Measurements from ENCODE around the gene UNC79. TPM values are rescaled to one million over a fixed set of nuclear protein-coding genes. Genes with fewer than 3 reads are reported as not detected.

The UNC79 gene
- total and polyA plus RNA-seq, 7 experiments from 2014 or later, result 0.05 to 0.15 (median 0.08) TPM; not detected in 3

DNA sequence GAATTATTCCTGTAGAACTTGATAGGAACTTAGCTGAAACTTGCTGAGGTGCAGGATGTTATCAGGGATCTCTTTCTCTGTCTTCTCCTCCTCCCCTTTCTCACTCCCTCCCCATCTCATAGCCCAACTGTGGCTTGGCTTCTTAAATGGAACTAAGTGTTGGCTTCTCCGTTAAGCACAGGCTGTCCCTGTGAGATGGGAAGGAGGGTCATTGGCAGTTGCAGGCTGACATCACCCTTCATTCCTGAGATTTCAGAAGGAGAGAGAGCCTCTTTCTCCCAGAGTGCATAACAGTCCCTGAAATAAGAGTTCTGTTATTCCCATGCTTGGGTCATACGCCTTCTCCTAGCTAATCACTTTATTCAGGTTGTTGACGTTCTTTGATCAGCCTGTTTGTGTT, 162.0 kb downstream of the UNC79 start:
- Mint-ChIP-seq H3K36me3 (no peaks in the 10 kb centered on the region), H3K4me1 (no peaks in the 10 kb centered on the region), H3K27ac (no peak overlapping the region), H3K9me3 (peaks cover 0 to 2% (median 0%) of the 10 kb centered on the region in 11 donors), H3K4me3 (no peak overlapping the region), H3K27me3 (peaks cover 2 to 32% (median 26%) of the 10 kb centered on the region in 5 donors)
- H3K4me3 ChIP-seq (ENCODE audit: low read length), result no peak overlapping the region
- no peak for ATAC-seq
- H3K4me1 ChIP-seq (ENCODE audit: control insufficient read depth in 2 of 2, insufficient read depth in 2 of 2, low read length in 2 of 2), result no peaks in the 10 kb centered on the region
- no peak for DNase-seq
- intact Hi-C loops (cut with micrococcal nuclease), result no loop called here
- H3K27ac ChIP-seq (ENCODE audit: low read depth, low read length), result no peak overlapping the region
- CTCF ChIA-PET, result no interaction called here
- no peaks in the 10 kb centered on the region for H3K27me3 ChIP-seq (ENCODE audit: control insufficient read depth in 2 of 2, insufficient read depth in 2 of 2, low read length in 2 of 2)
- POLR2A ChIA-PET, result no interaction called here
- H3K36me3 ChIP-seq (ENCODE audit: control insufficient read depth in 2 of 3, insufficient read depth in 3 of 3, low read length in 3 of 3), result no peaks in the 10 kb centered on the region
- H3K9me3 ChIP-seq (ENCODE audit: control insufficient read depth in 2 of 3, low read length in 3 of 3), result no peaks in the 10 kb centered on the region

DNA sequence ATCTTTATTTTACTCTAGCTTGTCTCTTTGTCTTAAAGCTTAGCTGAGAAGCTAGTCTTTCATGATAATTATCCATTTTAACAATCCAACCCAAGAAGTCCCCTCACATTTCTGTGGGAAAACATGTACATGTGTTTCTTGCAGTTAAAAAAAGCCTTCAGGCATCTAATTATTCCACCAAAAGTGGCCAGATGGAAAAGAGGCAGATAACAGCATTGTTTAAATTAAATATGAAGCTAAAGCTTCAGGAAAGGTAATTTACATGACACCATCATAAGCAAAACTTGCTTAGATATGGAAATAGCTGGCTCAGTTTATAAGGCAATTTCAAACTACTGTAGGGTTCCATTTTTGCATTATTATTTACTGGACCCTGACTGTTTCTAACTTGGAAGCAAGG, 175.4 kb downstream of the UNC79 start:
- no peaks in the 10 kb centered on the region for H3K4me1 Mint-ChIP-seq
- no peak for ATAC-seq

DNA sequence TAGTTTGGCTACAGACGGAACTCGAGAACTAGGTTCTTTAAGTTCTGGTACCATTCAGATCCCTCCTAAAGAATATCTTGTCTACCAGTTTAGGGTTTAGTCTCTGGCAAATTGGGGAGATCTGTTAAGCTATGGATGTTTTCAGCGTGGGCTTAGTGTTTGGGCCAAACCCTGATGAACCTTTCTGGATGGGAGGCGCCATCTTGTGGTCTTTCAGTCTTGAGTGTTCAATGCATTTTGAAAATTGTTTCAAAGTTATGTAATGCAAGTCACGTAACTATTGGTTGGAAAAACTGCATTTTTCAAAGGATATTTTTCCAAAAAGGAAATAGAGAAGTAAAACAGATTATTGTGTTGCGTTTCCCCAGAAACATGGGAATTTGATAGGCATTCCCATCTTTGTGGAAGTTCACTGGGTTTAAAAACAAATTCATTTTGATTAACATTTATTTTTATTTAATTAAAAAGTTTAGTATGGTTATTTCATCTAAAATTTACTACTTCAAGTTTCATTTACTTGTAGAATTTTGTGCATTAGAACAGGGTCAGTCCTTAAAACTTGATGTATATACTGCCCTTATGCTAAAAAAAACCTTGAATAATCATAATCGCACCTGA, 188.5 kb downstream of the UNC79 start:
- DNase-seq (peak in 2 of 9 donors; percentile 0 to 6), ATAC-seq (no peak)
- Mint-ChIP-seq H3K36me3 (no peaks in the 10 kb centered on the region), H3K4me3 (no peak overlapping the region), H3K27me3 (peaks cover 0 to 20% (median 8%) of the 10 kb centered on the region in 5 donors), H3K9me3 (no peaks in the 10 kb centered on the region), H3K27ac (no peak overlapping the region), H3K4me1 (no peaks in the 10 kb centered on the region)
- CTCF ChIA-PET, result no interaction called here
- Histone ChIP-seq H3K36me3 (ENCODE audit: control insufficient read depth in 2 of 3, insufficient read depth in 3 of 3, low read length in 3 of 3) (no peaks in the 10 kb centered on the region), H3K4me3 (ENCODE audit: low read length) (no peak overlapping the region), H3K27me3 (ENCODE audit: control insufficient read depth in 2 of 2, insufficient read depth in 2 of 2, low read length in 2 of 2) (no peaks in the 10 kb centered on the region), H3K4me1 (ENCODE audit: control insufficient read depth in 2 of 2, insufficient read depth in 2 of 2, low read length in 2 of 2) (no peaks in the 10 kb centered on the region), H3K9me3 (ENCODE audit: control insufficient read depth in 2 of 3, low read length in 3 of 3) (no peaks in the 10 kb centered on the region), H3K27ac (ENCODE audit: low read depth, low read length) (no peak overlapping the region)
- POLR2A ChIA-PET, result no interaction called here
- intact Hi-C loops (cut with micrococcal nuclease), result no loop called here

More for the DNA sequence above, 175.4 kb downstream of the UNC79 start:
- ChIA-PET POLR2A (no interaction called here), CTCF (no interaction called here)
- Histone ChIP-seq H3K4me3 (ENCODE audit: low read length) (no peak overlapping the region), H3K27me3 (ENCODE audit: control insufficient read depth in 2 of 2, insufficient read depth in 2 of 2, low read length in 2 of 2) (no peaks in the 10 kb centered on the region), H3K4me1 (ENCODE audit: control insufficient read depth in 2 of 2, insufficient read depth in 2 of 2, low read length in 2 of 2) (no peaks in the 10 kb centered on the region), H3K27ac (ENCODE audit: low read depth, low read length) (no peak overlapping the region), H3K36me3 (ENCODE audit: control insufficient read depth in 2 of 3, insufficient read depth in 3 of 3, low read length in 3 of 3) (no peaks in the 10 kb centered on the region), H3K9me3 (ENCODE audit: control insufficient read depth in 2 of 3, low read length in 3 of 3) (no peaks in the 10 kb centered on the region)
- DNase-seq, result no peak
- Mint-ChIP-seq H3K4me3 (no peak overlapping the region), H3K36me3 (no peaks in the 10 kb centered on the region), H3K9me3 (peaks cover 0 to 9% (median 0%) of the 10 kb centered on the region in 11 donors), H3K27ac (no peak overlapping the region), H3K27me3 (peaks cover 7 to 54% (median 35%) of the 10 kb centered on the region in 5 donors)
- intact Hi-C loops (cut with micrococcal nuclease), result no loop called here

DNA sequence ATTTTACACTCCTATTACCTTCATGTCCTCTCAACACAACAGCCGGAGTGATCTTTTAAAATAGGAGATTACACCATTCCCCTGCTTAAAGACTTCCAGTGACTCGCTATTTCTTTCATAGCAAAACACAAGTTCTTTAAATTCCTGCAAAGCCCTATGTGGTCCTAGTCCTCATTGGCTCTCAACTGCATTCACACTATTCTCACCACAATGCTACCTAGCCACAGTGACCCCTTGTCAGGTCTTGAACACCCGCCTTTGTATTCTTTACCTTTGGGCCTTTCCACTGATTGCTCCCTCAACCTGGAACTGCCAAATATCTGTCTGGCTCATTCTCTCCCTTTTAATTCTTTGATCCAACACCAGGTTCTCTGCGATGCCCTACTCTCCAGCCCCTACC, 197.3 kb downstream of the UNC79 start:
- Mint-ChIP-seq H3K36me3 (no peaks in the 10 kb centered on the region), H3K9me3 (no peaks in the 10 kb centered on the region), H3K4me3 (no peak overlapping the region), H3K4me1 (no peaks in the 10 kb centered on the region), H3K27me3 (peaks cover 19 to 40% (median 36%) of the 10 kb centered on the region in 5 donors), H3K27ac (no peak overlapping the region)
- ChIA-PET CTCF (no interaction called here), POLR2A (no interaction called here)
- no peaks in the 10 kb centered on the region for H3K9me3 ChIP-seq (ENCODE audit: control insufficient read depth in 2 of 3, low read length in 3 of 3)
- DNase-seq (no peak), ATAC-seq (no peak)
- H3K27ac ChIP-seq (ENCODE audit: low read depth, low read length), result no peak overlapping the region
- no peaks in the 10 kb centered on the region for H3K36me3 ChIP-seq (ENCODE audit: control insufficient read depth in 2 of 3, insufficient read depth in 3 of 3, low read length in 3 of 3)
- intact Hi-C loops (cut with micrococcal nuclease), result no loop called here
- H3K4me3 ChIP-seq (ENCODE audit: low read length), result no peak overlapping the region
- H3K4me1 ChIP-seq (ENCODE audit: control insufficient read depth in 2 of 2, insufficient read depth in 2 of 2, low read length in 2 of 2), result no peaks in the 10 kb centered on the region
- no peaks in the 10 kb centered on the region for H3K27me3 ChIP-seq (ENCODE audit: control insufficient read depth in 2 of 2, insufficient read depth in 2 of 2, low read length in 2 of 2)

DNA sequence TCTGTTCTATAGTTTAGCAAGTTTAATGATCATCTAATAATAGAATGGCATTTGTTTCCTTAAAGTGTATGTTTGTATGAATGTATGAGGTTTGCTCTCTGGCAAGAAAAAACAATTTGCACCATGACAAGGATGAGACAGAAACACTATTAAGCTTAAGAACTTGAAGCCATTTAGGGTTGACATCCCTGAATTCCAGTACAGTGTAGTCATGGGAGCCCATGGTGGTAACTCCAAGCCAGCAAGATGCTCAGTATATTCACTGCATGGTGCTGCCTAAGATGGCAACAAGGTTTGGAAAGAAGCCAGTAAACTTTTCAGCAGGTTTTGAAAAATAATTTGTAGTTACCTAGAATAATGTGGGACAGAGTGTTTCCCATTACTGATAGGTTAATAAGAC, 198.9 kb downstream of the UNC79 start:
- H3K36me3 Mint-ChIP-seq, result no peaks in the 10 kb centered on the region
- POLR2A ChIA-PET, result no interaction called here
- H3K4me3 ChIP-seq (ENCODE audit: low read length), result no peak overlapping the region
- H3K4me3 Mint-ChIP-seq, result no peak overlapping the region
- no peaks in the 10 kb centered on the region for H3K9me3 ChIP-seq (ENCODE audit: control insufficient read depth in 2 of 3, low read length in 3 of 3)
- intact Hi-C loops (cut with micrococcal nuclease), result no loop called here
- no peaks in the 10 kb centered on the region for H3K27me3 ChIP-seq (ENCODE audit: control insufficient read depth in 2 of 2, insufficient read depth in 2 of 2, low read length in 2 of 2)
- H3K27ac ChIP-seq (ENCODE audit: low read depth, low read length), result no peak overlapping the region
- H3K27ac Mint-ChIP-seq, result no peak overlapping the region
- H3K36me3 ChIP-seq (ENCODE audit: control insufficient read depth in 2 of 3, insufficient read depth in 3 of 3, low read length in 3 of 3), result no peaks in the 10 kb centered on the region
- ATAC-seq (no peak), DNase-seq (no peak)
- no peaks in the 10 kb centered on the region for H3K4me1 ChIP-seq (ENCODE audit: control insufficient read depth in 2 of 2, insufficient read depth in 2 of 2, low read length in 2 of 2)
- H3K9me3 Mint-ChIP-seq, result no peaks in the 10 kb centered on the region
- peaks cover 22 to 40% (median 30%) of the 10 kb centered on the region in 5 donors for H3K27me3 Mint-ChIP-seq
- H3K4me1 Mint-ChIP-seq, result no peaks in the 10 kb centered on the region
- CTCF ChIA-PET, result interaction anchor here (0.6 kb wide), 1 partner anchor 1557 kb away, joined by 4 read pairs; no protein-coding TSS in a partner anchor

DNA sequence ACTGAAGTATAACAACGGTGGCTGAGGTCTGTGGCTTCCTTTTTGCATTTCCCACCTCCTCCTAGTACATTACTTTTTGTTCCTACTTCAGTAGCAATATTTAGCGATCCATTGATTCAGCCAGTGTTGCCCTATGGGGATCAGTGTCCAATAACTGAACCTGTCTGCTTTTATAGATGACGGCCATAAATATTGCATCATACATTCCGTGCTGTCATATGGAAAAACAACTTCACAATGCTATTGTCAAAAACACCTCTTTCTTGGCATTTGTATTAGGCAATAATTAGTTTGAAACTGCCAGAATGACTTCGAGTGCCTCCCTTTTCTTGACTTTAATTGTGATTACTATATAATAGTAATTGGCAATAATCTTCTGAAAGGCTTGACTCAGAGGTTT, 208.1 kb downstream of the UNC79 start:
- ChIA-PET CTCF (no interaction called here), POLR2A (no interaction called here)
- DNase-seq (no peak), ATAC-seq (no peak)
- H3K4me3 ChIP-seq (ENCODE audit: low read length), result no peak overlapping the region
- no peaks in the 10 kb centered on the region for H3K36me3 ChIP-seq (ENCODE audit: control insufficient read depth in 2 of 3, insufficient read depth in 3 of 3, low read length in 3 of 3)
- no peaks in the 10 kb centered on the region for H3K4me1 ChIP-seq (ENCODE audit: control insufficient read depth in 2 of 2, insufficient read depth in 2 of 2, low read length in 2 of 2)
- Mint-ChIP-seq H3K27ac (no peak overlapping the region), H3K9me3 (peaks cover 0 to 4% (median 1%) of the 10 kb centered on the region in 11 donors), H3K36me3 (peaks cover 0 to 5% (median 0%) of the 10 kb centered on the region in 5 donors), H3K4me1 (no peaks in the 10 kb centered on the region), H3K27me3 (peaks cover 22 to 64% (median 48%) of the 10 kb centered on the region in 5 donors), H3K4me3 (no peak overlapping the region)
- H3K9me3 ChIP-seq (ENCODE audit: control insufficient read depth in 2 of 3, low read length in 3 of 3), result no peaks in the 10 kb centered on the region
- intact Hi-C loops (cut with micrococcal nuclease), result no loop called here
- no peak overlapping the region for H3K27ac ChIP-seq (ENCODE audit: low read depth, low read length)
- H3K27me3 ChIP-seq (ENCODE audit: control insufficient read depth in 2 of 2, insufficient read depth in 2 of 2, low read length in 2 of 2), result no peaks in the 10 kb centered on the region

DNA sequence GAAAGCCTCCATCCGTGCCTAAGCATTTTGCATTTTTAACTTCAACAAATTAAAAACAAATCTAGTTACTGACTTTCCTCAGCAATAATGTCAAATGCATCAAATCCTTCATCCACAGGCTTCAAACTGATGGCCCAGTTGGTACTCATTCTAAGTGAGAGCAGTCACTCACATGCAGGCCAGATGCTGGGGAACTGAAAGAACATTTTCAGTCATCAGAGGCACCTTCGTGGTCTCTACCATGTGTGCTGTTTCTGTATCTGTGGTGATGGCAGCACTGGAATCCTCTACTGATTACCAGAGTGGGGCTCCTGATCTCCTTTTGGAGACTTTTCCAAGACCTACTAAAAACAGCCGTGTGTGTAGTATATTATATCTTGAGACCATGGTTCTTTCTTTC, 212.4 kb downstream of the UNC79 start:
- H3K27me3 ChIP-seq (ENCODE audit: control insufficient read depth in 2 of 2, insufficient read depth in 2 of 2, low read length in 2 of 2), result no peaks in the 10 kb centered on the region
- ATAC-seq, result no peak

More for the DNA sequence above, 212.4 kb downstream of the UNC79 start:
- Histone ChIP-seq H3K27ac (ENCODE audit: low read depth, low read length) (no peak overlapping the region), H3K9me3 (ENCODE audit: control insufficient read depth in 2 of 3, low read length in 3 of 3) (no peaks in the 10 kb centered on the region), H3K36me3 (ENCODE audit: control insufficient read depth in 2 of 3, insufficient read depth in 3 of 3, low read length in 3 of 3) (no peaks in the 10 kb centered on the region), H3K4me3 (ENCODE audit: low read length) (no peak overlapping the region), H3K4me1 (ENCODE audit: control insufficient read depth in 2 of 2, insufficient read depth in 2 of 2, low read length in 2 of 2) (no peaks in the 10 kb centered on the region)
- DNase-seq, result no peak
- Mint-ChIP-seq H3K27ac (no peak overlapping the region), H3K9me3 (peaks cover 0 to 7% (median 2%) of the 10 kb centered on the region in 11 donors), H3K27me3 (peaks cover 14 to 62% (median 42%) of the 10 kb centered on the region in 5 donors), H3K4me3 (no peak overlapping the region), H3K36me3 (peaks cover 0 to 5% (median 0%) of the 10 kb centered on the region in 5 donors), H3K4me1 (no peaks in the 10 kb centered on the region)
- intact Hi-C loops (cut with micrococcal nuclease), result no loop called here
- ChIA-PET POLR2A (no interaction called here), CTCF (no interaction called here)
